Retinal pigment epithelial cell (primary cell): ENCODE data around the gene IRF3.

Experiments used
- DNase-seq: peaks from one replicate; pipeline ENCODE4 v3.0.0-alpha.2; 2010; ENCODE audit warnings: low read depth
- H3K4me3 ChIP-seq: 2 replicates; pipeline ENCODE4 v1.5.1; 2011; ENCODE audit warnings: mild to moderate bottlenecking, low read length, control low read depth, moderate library complexity
- CTCF ChIP-seq: conservative IDR thresholded peaks from 2 replicates; pipeline ENCODE4 v1.5.1; 2011; ENCODE audit warnings: low read depth, low read length, control low read depth, inconsistent platforms

The IRF3 gene

GRCh38 chr19:49690656-49691242 lies 25.1 kb upstream of the IRF3 start, which contains the start of gene CPT1C:
TSS of gene CPT1C (plus strand) at chr19:49691116. CDS start at chr19:49692253, 1,137 bp downstream.
- DNase-seq: no peak

DNA sequence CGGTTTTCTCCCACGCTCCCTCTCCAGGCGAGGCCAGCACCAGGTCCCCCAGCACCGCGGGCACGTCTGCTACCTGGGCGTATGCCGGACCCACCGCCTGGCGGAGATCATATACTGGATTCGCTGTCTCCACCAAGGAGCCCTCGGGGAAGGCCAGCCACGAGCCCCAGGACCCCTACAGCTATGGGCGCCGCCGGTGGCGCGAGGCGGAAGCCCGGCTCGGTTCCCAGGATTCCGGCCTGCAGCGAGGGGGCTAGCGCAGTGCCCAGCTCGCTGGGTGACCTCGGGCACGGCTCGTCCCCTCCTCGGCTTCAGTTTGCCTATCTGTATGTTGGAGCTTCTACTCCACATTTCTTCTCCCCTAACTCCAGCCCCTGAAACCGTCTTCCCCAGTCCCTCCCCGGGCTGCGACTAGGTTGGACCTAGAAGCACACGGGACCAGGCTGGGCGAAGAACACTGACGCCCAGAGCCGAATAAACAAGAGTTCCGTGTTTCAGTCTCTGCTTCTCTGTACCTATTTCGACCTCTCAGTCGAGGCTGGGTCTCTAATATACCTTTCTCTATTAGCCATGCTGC lies 24.5 kb upstream of the IRF3 start:
- TF ChIP-seq CTCF: no peak
- peak overlapping the region; percentile 68 for H3K4me3 ChIP-seq
- DNase-seq: no peak

More at GRCh38 chr19:49690656-49691242, 25.1 kb upstream of the IRF3 start, which contains the start of gene CPT1C:
- no peak for TF ChIP-seq CTCF
- H3K4me3 ChIP-seq: peak within 1 kb of the TSS; percentile 68

GRCh38 chr19:49689133-49690078 lies 23.7 kb upstream of the IRF3 start, which contains the start of gene ADM5:
TSS of gene ADM5 (plus strand) at chr19:49689594. CDS start at chr19:49689838, 244 bp downstream.
- H3K4me3 ChIP-seq: peak within 1 kb of the TSS; percentile 68

DNA sequence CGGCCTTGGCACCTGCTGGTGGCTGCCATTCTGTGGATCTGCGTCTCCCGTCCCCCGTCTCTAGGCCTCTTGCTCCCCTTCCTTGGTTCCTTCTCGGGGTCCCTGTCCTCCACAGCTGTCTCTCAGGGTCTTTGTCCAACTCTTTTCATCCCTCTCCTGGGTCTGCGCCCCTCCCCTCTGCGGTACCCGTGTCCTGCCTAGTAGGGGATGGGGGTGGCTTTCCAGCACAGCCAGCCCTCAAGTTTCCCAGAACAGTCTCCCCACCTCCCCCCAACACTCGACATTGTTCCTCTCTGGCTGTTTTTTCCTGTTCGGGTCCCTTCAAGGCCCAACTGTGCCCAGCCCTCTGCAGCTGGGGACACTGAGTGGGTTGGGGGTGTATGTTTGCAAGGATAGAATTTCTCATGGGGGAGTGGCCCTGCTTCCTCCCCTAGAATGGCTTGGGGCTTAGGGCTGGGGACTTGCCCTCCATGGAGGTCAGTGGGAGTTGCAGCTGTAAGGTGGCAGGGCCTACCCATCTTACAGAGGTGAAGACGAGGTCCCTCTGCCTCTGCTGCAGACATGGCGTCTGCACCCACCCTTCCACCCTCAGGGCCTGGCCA lies 23.0 kb upstream of the IRF3 start:
- no peak overlapping the region for H3K4me3 ChIP-seq
- TF ChIP-seq CTCF: no peak
- no peak for DNase-seq

More at GRCh38 chr19:49689133-49690078, 23.7 kb upstream of the IRF3 start, which contains the start of gene ADM5:
- no peak for DNase-seq
- TF ChIP-seq CTCF: peak; percentile 82

- no peak overlapping the region for H3K4me3 ChIP-seq
- no peak for TF ChIP-seq CTCF
- DNase-seq: no peak
Measured at GRCh38 chr19:49687566-49688316, 22.1 kb upstream of the IRF3 start.

DNA sequence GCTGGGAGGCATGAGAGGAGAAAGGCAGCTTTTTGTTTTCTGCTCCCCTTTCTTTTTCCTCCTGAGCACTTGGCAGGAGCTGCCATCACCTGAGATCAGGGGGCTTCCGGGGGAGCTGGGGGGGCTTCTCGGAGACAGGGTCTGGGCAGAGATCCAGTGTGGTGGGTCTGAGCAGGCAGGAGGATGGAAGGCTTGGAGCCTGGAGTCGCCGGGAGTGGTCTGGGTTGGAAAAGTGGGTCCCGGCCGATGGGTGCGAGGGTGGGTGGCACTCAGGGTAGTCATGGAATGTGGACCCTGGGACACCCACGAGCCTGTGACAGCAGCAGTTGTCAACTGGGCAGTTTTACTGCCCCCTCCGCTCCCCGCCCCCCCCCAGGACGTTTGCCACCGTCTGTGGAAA lies 21.5 kb upstream of the IRF3 start:
- H3K4me3 ChIP-seq: no peak overlapping the region
- TF ChIP-seq CTCF: no peak
- no peak for DNase-seq
